SH-SY5Y (cell line): ENCODE results near the gene RPS28.

Source experiments
- GATA2 ChIP-seq: IDR thresholded peaks from 2 replicates; pipeline ENCODE4 v1.6.1; 2011; ENCODE audit warnings: mild to moderate bottlenecking, low read depth, low read length
- GATA3 ChIP-seq: IDR thresholded peaks from 2 replicates; pipeline ENCODE4 v1.6.1; 2011; ENCODE audit warnings: low read depth, mild to moderate bottlenecking, low read length, moderate library complexity

Gene RPS28

DNA sequence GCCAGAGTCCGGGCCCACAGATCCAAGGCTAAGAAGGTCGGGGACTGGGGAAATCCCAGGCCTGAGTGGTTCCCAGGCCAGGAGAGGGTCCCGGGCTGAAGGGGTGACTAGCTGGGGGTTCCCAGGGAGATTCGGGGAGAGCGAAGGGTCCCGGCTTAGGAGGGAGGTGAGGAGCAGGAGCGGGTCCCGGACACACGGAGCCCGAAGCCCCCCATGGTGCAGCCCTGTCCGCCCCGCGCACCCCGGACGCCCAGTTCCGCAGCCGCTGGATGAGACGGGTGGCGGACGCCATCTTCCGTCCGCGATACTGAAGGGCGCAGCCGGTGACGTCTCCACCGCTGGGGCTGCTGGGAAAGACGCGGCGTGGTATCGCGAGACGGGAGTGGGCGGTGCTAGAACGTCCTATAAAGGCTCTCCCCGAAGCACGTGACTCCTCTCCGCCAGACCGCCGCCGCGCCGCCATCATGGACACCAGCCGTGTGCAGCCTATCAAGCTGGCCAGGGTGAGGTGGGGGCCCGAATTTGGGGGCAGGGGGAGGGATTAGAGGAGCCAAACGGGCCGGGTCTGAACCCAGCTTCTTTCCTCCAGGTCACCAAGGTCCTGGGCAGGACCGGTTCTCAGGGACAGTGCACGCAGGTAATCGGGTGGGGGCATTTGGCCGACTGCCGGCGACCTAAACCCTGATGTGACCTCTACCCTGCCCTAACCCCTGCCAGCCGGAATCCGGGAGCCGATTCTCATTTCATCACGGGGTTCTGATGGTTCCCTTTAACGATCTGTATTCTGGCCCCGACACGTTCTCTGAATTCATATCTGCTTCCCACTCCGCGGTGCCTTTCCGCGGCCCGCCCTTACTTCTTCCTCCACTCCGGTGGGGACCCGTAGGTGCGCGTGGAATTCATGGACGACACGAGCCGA lies at the start of gene RPS28, which contains the start of gene NDUFA7:
RPS28 (plus strand) TSS at position 430 of the 919 bp plus-strand sequence; CDS start at position 465, 35 bp downstream.
NDUFA7 (minus strand) TSS at position 309 of the 919 bp plus-strand sequence; CDS start at position 292, 17 bp downstream.
- TF ChIP-seq GATA3, result no peak
- TF ChIP-seq GATA2, result no peak

DNA sequence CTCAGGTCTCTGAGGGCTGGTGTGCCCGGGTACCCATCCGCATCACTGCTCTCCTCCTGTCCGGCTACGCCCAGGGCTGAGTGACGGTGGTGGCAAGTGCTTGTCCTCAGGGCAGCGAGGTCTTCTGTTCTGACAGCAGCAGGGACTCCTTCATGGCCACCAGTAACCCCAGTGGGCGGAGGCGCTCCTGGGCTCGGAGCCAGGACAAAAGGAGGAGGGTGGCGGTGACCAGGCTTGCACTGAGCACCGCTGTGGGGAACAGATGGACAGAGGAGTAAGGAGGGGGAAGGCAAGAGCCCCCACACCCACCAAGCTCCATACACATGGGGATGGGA lies 19.0 kb upstream of the RPS28 start:
- TF ChIP-seq GATA2 (no peak), GATA3 (no peak)

DNA sequence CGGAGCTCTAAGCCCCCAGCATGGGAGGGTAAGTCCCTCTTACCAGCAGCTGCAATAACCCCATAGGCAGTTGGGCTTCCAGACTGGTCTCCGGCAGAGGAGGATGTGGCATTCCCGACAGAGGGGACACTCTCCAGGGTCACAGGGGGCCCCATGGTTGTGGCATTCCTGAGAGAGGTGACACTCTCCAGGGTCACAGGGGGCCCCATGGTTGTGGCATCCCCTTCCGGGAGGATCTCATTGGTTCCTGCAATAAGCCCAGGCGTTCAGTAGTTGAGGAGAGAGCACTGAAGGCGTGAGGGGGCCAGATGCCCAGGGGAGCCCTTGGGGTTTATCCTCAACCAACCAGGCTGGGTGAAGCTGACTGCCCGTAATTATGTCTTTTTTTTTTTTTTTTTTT lies 18.6 kb upstream of the RPS28 start:
- no peak for TF ChIP-seq GATA3
- no peak for TF ChIP-seq GATA2

DNA sequence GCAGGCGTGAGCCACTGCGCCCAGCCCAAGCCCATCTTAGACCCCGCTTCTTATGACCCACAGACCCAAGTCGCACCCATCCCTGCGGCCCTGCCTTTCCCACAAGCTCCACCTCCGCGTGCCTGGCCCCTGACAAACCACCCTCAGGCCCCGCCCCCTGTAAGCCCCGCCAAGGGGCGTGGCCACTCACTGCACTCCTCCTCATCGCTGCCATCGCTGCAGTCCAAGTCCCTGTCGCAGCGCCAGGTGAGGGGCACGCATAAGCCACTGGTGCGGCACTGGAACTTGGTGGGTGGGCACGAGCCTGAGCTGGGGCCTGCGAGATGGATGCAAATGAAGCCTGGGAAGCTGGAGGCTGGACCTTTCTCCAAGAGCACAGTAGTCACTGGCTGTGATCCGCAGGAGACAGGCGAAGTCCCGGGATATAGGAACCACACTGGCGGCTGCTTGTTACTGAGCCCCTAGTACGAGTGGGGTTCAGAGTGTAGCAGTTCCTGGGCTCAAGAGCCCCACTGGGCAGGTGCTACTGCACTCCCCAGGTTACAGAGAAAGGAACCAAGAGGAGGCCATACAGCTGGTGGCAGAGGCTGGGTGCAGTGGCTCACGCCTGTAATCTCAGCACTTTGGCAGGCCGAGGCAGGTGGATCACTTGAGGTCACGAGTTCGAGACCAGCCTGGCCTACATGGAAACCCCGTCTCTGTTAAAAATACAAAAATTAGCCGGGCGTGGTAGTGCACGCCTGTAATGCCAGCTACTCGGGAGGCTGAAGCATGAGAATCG lies 16.3 kb upstream of the RPS28 start:
- no peak for TF ChIP-seq GATA3
- TF ChIP-seq GATA2, result no peak

DNA sequence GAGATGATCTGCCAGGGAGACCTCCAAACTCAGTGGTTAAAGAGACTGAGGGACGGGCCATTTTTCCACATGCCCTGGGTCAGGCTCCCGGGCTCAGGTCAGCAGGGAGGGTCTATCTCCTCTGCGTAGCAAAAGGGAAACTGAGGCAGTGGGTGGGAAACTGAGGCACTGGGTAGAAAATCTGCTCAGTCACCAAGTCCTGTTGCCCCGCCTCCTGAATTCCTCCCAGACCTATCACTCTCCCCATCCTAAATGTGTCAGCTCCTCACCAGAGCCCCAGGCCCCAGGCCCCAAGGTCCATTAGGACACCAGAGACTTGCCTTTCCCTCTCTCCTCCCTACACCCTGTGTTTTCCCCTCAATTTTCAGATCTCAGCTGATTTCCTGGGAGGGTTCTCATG lies 15.5 kb upstream of the RPS28 start:
- TF ChIP-seq GATA2, result no peak
- TF ChIP-seq GATA3, result no peak

DNA sequence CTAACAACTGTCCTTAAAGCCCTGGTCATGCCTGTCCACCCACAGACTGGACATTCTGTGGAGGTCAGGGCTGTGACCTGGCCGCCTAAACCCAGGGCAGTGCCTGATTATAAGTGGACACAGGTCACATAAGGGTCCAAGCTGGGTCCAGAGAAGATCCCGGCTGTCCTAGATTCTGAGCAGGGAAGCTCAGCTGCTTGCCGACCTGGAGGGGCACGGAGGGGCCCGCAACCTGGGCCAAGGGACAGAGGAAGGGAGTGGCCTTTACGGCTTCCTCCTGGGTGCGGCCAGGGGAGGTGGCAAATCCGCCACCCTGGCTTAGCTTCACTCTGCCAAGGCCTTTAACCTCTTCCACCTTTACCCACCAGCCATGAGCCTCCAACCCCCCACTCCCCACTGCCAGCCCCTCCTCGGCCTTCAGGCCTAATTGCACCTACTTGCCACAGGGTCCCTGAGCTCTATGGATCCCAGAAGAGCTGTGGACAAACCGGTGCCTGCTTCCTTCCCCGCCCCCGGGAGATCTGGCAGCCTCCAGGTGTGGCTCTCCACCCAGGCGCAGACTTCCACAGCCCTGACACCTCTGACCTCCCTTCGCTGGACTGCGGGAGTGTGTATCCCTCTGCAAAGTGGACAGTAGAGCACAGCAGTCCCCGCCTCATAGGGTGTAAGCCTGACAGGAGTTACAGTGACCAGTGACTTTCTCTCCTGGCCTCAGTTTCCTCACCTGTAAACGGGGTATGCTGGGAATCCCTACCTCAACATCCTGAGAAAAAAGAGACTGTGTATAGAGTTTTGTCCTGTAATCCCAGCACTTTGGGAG lies 14.9 kb upstream of the RPS28 start:
- no peak for TF ChIP-seq GATA2
- no peak for TF ChIP-seq GATA3

DNA sequence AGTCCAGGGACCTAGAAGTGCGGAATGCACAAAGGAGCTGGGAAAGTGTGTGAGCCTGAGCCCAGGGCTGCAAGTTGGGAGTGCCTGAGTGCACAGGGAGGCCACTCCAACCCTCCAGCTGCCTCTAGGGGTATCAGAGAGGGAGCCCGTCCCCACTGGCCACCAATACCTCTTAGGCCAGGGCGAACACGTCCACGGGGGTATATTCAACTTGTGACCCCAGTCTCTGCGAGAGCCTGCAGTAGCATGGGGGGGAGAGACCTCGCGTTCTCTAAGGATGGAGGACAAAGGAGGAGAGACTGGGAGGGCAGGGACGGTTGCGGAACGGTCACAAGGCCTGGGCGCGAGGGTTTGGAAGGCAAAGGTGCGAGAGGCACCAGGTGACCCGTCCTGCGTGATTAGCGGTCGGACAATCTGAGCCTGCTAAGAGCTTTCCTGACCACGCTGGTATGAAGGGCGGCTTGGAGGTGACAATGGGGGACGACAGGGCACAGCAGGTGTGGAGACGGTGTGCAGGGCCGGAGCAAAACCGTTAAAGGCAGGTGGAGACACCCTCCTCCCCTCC lies 13.8 kb upstream of the RPS28 start:
- TF ChIP-seq GATA2 (no peak), GATA3 (no peak)

DNA sequence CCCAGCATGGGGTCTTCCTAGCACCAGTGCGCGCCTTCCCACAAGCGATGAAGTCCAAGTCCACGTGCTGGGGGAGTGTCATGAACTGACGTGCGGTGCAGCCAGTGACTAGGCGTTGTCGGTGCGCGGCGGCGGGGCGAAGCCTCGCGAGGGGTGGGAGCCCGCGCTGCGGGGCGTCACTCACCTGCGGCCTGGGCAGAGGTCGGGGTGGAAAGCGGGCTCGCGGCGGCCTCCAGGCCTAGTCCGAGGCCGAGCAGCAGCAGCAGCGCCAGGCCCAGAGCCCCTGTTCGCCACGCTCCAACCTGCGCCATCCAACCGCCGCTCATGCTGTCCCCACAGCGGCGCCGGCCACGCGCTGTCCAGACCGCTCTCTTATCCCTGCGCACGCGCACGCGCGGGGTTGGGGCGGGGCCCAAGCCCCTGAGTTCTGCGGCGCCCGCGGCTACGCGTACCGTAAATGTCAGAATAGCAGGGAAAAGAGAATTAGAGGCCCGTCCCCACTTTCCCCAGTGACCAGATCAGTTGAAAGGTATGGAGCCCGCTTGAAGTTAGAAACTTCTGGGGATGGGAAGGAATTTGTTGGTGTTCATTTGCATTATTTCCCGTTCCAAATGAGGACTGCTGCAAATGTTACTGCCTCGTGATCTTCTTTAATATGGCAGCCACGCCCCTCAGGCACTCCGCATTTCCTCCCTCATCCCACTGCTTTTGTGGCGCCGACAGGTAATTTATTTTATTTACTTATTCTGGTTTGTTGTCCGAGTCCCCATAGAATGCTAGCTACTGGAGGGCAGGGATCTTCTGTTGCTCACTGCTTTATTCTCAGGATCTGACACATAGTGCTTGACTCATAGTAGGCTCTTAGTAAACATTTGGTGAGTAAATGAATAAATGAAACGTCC lies 13.1 kb upstream of the RPS28 start, which contains the start of gene CD320:
CD320 (minus strand) TSS at position 394 of the 902 bp plus-strand sequence; CDS start at position 326, 68 bp downstream.
- TF ChIP-seq GATA2 (no peak), GATA3 (no peak)

DNA sequence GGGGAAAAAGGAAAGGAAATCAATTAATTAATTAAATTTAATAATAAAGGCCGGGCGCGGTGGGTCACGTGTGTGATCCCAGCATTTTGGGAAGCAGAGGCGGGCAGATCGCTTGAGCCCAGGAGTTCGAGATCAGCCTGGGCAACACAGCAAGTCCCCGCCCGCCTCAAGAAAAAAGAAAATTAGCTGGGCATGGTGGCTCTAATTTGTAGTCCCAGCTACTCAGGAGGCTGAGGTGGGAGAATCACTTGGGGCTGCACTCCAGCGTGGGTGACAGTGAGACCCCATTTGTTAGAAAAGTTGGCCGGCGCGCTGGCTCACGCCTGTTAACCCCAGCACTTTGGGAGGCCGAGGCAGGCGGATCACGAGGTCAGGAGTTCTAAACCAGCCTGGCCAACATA lies 12.4 kb upstream of the RPS28 start:
- no peak for TF ChIP-seq GATA2
- TF ChIP-seq GATA3, result no peak

DNA sequence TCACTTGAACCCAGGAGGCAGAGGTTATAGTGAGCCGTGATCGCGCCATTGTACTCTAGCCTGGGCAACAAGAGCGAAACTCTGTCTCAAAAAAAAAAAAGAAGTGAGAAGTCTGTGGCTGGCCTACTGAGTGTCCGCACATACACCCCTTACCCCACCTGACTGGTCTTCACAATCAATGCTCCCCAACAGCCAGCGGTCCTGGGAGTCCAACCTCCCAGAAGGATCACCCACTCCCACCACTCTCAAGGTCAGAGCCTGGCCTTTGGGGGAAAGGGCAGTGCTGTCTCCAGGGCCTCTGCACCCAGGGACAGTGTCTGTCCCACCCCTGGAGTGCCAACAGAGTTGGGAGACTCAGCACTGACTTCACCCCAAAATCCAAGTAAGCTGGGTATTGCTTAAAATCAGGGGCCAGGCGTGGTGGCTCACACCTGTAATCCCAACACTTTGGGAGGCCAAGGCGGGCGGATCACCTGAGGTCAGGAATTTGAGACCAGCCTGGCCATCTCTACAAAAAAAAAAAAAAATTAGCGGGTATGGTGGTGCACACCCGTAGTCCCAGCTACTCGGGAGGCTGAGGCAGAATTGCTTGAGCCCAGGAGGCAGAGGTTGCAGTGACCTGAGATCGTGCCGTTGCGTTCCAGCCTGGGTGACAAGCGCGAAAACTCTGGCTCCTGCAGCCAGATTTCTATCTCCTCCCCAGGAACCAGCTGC lies 10.8 kb upstream of the RPS28 start:
- TF ChIP-seq GATA2 (no peak), GATA3 (no peak)

DNA sequence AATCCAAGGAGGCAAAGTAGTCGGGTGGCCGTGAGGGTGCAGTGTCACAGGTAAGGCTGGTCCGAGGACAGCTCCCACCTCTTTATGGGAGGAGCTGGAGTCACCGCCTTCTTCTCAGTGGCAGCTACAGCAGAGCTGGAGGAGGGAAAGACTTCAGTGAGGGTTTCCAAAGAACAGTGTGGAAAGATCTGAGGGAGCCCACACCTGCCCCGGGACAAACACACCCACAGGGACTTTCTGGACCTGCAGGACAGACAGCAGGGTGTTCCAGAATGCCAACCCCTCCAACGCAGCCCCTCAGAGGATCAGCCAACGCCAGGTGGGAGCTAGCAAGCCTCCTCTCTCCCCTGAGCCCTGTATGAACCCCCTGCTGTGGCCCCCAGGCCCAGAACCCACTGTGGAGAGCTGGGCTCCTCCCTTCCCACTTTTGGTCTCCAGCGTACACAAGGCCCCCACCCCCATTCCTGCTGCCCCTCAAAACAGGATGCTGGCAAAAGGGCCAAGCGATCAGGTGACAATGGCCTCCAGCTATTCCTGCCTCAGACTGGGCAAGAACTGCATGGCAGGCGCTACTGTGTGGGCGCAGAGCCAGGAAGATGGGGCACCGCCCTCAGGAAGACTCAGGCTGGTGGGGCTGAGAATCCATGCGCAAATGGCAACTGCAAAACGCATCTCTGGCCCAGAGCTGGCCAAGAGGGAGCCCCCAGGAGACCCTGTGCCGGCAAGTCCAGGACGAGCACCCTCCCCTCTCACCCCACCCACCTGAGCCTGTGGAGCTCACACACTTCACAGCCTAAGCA lies 9.6 kb upstream of the RPS28 start:
- TF ChIP-seq GATA3 (no peak), GATA2 (no peak)
